COLO668 (cell line): ENCODE data around the gene PTK6.

Experiments
- DNase-seq: peaks from one replicate; lab custom pipeline; 2025; ENCODE audit not compliant: unreplicated experiment; lab: John Stamatoyannopoulos, UW

Gene PTK6

GRCh38 chr20:63545814-63546213, 8.6 kb upstream of the PTK6 start:
- DNase-seq: peak; percentile 54

- DNase-seq: peak; percentile 34
Measured at GRCh38 chr20:63544958-63545516, 7.9 kb upstream of the PTK6 start.

- DNase-seq: peak; percentile 35
Measured at GRCh38 chr20:63544241-63544957, 7.2 kb upstream of the PTK6 start.

- no peak for DNase-seq
Measured at GRCh38 chr20:63543733-63544132, 6.6 kb upstream of the PTK6 start.

- no peak for DNase-seq
Measured at GRCh38 chr20:63543131-63543530, 6.0 kb upstream of the PTK6 start.

GRCh38 chr20:63542696-63543095, 5.5 kb upstream of the PTK6 start:
- DNase-seq: no peak

- peak; percentile 69 for DNase-seq
Measured at GRCh38 chr20:63542031-63542559, 4.9 kb upstream of the PTK6 start.

GRCh38 chr20:63541371-63541770, 4.2 kb upstream of the PTK6 start:
- no peak for DNase-seq

GRCh38 chr20:63540417-63541186, 3.4 kb upstream of the PTK6 start:
- DNase-seq: no peak

GRCh38 chr20:63539441-63540370, 2.5 kb upstream of the PTK6 start:
- DNase-seq: no peak

- no peak for DNase-seq
Measured at GRCh38 chr20:63539092-63539430, 1.9 kb upstream of the PTK6 start.

- DNase-seq: peak; percentile 75
Measured at GRCh38 chr20:63538204-63539091, 1.3 kb upstream of the PTK6 start.

GRCh38 chr20:63537525-63538203, 488 bp upstream of the PTK6 start:
- DNase-seq: peak; percentile 90

GRCh38 chr20:63536241-63536977, 767 bp downstream of the PTK6 start:
- peak; percentile 83 for DNase-seq

- DNase-seq: peak; percentile 54
Measured at GRCh38 chr20:63534831-63535651, 2.1 kb downstream of the PTK6 start.

GRCh38 chr20:63534427-63534830, 2.7 kb downstream of the PTK6 start:
- DNase-seq: no peak

GRCh38 chr20:63533871-63534393, 3.2 kb downstream of the PTK6 start:
- DNase-seq: no peak

- DNase-seq: no peak
Measured at GRCh38 chr20:63533388-63533787, 3.8 kb downstream of the PTK6 start.
